ENCODE results near the gene CHMP4B. TPM values are rescaled to one million over a fixed set of nuclear protein-coding genes. Genes with fewer than 3 reads are reported as not detected.

Gene CHMP4B
- total and polyA plus RNA-seq, 2 experiments from 2014 or later: 5.5 to 48.2 TPM

DNA sequence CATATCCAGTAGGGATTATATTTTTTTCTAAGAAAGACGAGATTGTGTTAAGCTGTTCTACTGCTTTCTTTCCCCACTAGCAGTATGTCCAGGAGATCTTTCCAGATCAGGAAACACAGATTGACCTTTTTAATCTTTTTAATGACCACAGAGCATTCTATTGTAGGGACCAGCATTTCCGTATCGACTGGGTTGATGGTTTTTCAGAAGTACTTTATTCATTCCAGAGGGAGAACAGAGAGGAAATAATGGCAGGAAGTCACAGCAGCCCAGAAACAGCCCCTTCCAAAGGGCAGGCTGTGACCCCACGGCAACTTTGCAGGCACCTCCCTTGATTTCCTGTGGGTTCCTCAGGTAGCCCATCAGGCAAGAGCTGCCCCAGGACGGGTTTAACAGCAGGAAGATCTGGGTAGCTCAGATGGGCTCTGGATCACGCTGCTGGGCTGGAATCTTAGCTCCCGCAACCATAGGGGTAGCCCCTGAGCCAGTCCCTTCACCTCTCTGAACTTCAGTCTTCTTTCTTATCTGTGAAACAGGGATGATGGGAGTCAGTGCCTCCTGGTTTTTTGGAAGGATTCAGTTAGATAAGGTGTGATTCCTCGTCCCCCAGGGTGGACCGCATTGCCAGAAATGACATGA lies 23.8 kb upstream of the CHMP4B start:
- Histone ChIP-seq H3F3A (ENCODE audit: insufficient read depth) (no peaks in the 10 kb centered on the region), H3K27me3 (replicated peaks; ENCODE audit: insufficient read depth) (no peaks in the 10 kb centered on the region), H4K20me1 (ENCODE audit: insufficient read depth) (no peaks in the 10 kb centered on the region), H3K9me2 (ENCODE audit: insufficient read depth) (no peaks in the 10 kb centered on the region), H3K27ac (no peak overlapping the region), H3K9me3 (ENCODE audit: low read depth) (no peaks in the 10 kb centered on the region), H3K4me3 (no peak overlapping the region), H2AFZ (no peak overlapping the region), H3K9ac (no peak overlapping the region), H3K36me3 (ENCODE audit: low read depth) (no peaks in the 10 kb centered on the region), H3K4me1 (ENCODE audit: insufficient read depth) (peaks cover 10% of the 10 kb centered on the region), H3K79me2 (ENCODE audit: insufficient read depth) (no peaks in the 10 kb centered on the region), H3K4me2 (ENCODE audit: unreplicated experiment) (no peak overlapping the region)
- TF ChIP-seq EZH2 (IDR thresholded peaks at IDR 0.05; ENCODE audit: insufficient read depth, poor library complexity, severe bottlenecking): no peak
- TF ChIP-seq EZH2phosphoT487 (IDR thresholded peaks at IDR 0.05; ENCODE audit: insufficient read depth, low read depth): no peak
- in situ Hi-C loops (cut with MboI): no loop called here
- 92 to 96% methylated on average over 9 of the region's 9 CpGs for WGBS, 2 experiments (ENCODE audit: low coverage in 1 of 2, low lambda C conversion rate in 2 of 2, missing lambda C conversion rate in 2 of 2)
- no peak for DNase-seq

DNA sequence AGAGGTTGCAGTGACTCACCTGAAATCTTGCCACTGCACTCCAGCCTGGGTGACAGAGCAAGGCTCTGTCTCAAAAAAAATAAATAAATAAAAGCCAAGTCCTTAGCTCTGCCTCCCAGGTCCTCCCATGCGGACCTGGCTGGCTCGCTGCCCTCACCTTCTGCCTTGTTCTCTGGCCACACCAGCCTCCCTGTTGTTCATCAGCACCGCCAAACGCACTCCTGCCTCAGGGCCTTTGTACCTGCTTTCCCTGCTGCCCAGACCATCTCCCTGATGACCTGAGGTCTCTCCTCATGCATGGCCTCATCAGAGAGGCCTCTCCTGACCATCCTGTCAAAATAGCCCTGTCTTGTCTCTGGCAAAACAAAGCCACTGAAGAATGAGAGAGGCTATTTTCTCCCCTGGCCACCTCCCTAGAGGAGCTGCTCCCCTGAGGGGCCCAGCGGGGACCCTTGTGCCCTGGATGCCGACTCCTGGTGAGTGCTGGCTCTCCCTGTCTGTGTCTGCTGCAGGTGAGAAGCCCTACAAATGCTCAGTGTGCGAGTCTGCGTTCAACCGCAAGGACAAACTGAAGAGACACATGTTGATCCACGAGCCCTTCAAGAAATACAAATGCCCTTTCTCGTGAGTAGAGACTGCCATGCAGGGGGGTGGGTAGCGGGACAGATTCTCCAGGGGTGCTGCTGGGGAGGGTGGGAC lies 22.6 kb upstream of the CHMP4B start:
- WGBS, 2 experiments (ENCODE audit: low coverage in 1 of 2, low lambda C conversion rate in 2 of 2, missing lambda C conversion rate in 2 of 2): 95 to 97% methylated on average over 12 of the region's 12 CpGs
- Histone ChIP-seq H3K36me3 (ENCODE audit: low read depth) (no peaks in the 10 kb centered on the region), H3K27ac (no peak overlapping the region), H4K20me1 (ENCODE audit: insufficient read depth) (no peaks in the 10 kb centered on the region), H3K79me2 (ENCODE audit: insufficient read depth) (no peaks in the 10 kb centered on the region), H3K9me2 (ENCODE audit: insufficient read depth) (no peaks in the 10 kb centered on the region), H3K9ac (no peak overlapping the region), H3K4me1 (ENCODE audit: insufficient read depth) (peaks cover 18% of the 10 kb centered on the region), H3K4me3 (no peak overlapping the region), H3F3A (ENCODE audit: insufficient read depth) (no peaks in the 10 kb centered on the region), H3K27me3 (replicated peaks; ENCODE audit: insufficient read depth) (no peaks in the 10 kb centered on the region), H3K9me3 (ENCODE audit: low read depth) (no peaks in the 10 kb centered on the region), H2AFZ (no peak overlapping the region), H3K4me2 (ENCODE audit: unreplicated experiment) (no peak overlapping the region)
- no peak for DNase-seq
- TF ChIP-seq EZH2phosphoT487 (IDR thresholded peaks at IDR 0.05; ENCODE audit: insufficient read depth, low read depth) (no peak), EZH2 (IDR thresholded peaks at IDR 0.05; ENCODE audit: insufficient read depth, poor library complexity, severe bottlenecking) (no peak)
- in situ Hi-C loops (cut with MboI): no loop called here

DNA sequence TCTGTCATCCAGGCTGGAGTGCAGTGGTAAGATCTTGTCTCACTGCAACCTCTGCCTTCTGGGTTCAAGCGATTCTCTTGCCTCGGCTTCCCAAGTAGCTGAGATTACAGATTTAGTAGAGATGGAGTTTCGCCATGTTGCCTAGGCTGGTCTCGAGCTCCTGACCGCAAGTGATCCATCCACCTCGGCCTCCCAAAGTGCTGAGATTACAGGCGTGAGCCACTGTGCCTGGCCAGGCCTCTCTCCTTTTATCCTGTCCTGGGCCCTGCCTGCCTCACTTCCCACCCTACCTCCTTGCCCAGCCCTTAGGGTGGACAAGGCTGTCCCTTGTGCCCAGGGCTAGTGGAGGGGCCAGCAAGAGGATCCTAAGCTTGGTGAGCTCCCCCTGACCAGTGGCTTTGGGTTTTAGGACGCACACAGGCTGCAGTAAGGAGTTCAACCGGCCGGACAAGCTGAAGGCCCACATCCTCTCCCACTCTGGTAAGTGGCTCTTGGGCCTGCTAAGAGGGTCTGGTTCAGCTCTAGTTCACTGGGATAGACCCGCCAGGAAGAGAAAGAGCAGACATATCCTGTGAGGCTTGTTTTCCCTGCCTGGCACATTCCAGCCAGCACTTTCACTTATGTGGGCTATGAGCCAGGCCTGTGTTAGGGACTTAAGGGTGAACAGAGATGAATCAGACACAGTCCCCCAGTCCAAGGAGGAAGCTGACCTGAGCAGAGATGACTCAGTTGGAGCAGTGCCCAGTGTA lies 21.9 kb upstream of the CHMP4B start:
- H3K9ac ChIP-seq: peak overlapping the region; percentile 58
- H3K9me3 ChIP-seq (ENCODE audit: low read depth): no peaks in the 10 kb centered on the region
- H3K79me2 ChIP-seq (ENCODE audit: insufficient read depth): no peaks in the 10 kb centered on the region
- peak overlapping the region; percentile 70 for H3K4me2 ChIP-seq (ENCODE audit: unreplicated experiment)
- no peak overlapping the region for H3K4me3 ChIP-seq
- no peaks in the 10 kb centered on the region for H3K9me2 ChIP-seq (ENCODE audit: insufficient read depth)
- no peak for TF ChIP-seq EZH2 (IDR thresholded peaks at IDR 0.05; ENCODE audit: insufficient read depth, poor library complexity, severe bottlenecking)
- no peak for TF ChIP-seq EZH2phosphoT487 (IDR thresholded peaks at IDR 0.05; ENCODE audit: insufficient read depth, low read depth)
- no peaks in the 10 kb centered on the region for H3K27me3 ChIP-seq (replicated peaks; ENCODE audit: insufficient read depth)
- 81 to 83% methylated on average over 11 of the region's 11 CpGs for WGBS, 2 experiments (ENCODE audit: low coverage in 1 of 2, low lambda C conversion rate in 2 of 2, missing lambda C conversion rate in 2 of 2)
- H3K36me3 ChIP-seq (ENCODE audit: low read depth): no peaks in the 10 kb centered on the region
- DNase-seq: peak; percentile 92
- no peaks in the 10 kb centered on the region for H4K20me1 ChIP-seq (ENCODE audit: insufficient read depth)
- peaks cover 20% of the 10 kb centered on the region for H3K4me1 ChIP-seq (ENCODE audit: insufficient read depth)
- no peaks in the 10 kb centered on the region for H3F3A ChIP-seq (ENCODE audit: insufficient read depth)
- in situ Hi-C loops (cut with MboI): no loop called here
- peak overlapping the region; percentile 40; the same call in 1 of the 2 replicates for H3K27ac ChIP-seq
- H2AFZ ChIP-seq: peak overlapping the region; percentile 42

DNA sequence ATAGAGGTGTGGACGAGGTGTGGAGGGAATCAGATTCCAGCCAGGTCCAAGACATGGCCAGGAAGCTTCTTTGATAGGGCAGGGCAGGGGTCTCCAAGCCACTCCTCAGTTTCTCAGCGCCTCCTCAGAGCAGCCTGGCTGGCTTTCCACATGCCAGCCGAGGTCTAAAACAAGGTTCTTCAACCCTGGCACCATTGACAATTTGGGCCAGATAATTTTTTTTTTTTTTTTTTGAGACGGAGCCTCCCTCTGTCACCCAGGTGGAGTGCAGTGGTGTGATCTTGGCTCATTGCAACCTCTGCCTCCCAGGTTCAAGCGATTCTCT lies 21.3 kb upstream of the CHMP4B start:
- Histone ChIP-seq H3K4me3 (no peak overlapping the region), H3K79me2 (ENCODE audit: insufficient read depth) (no peaks in the 10 kb centered on the region), H3F3A (ENCODE audit: insufficient read depth) (no peaks in the 10 kb centered on the region), H3K4me2 (ENCODE audit: unreplicated experiment) (no peak overlapping the region), H3K4me1 (ENCODE audit: insufficient read depth) (peaks cover 20% of the 10 kb centered on the region), H3K27me3 (replicated peaks; ENCODE audit: insufficient read depth) (no peaks in the 10 kb centered on the region), H3K9ac (no peak overlapping the region), H2AFZ (no peak overlapping the region), H3K36me3 (ENCODE audit: low read depth) (no peaks in the 10 kb centered on the region), H4K20me1 (ENCODE audit: insufficient read depth) (no peaks in the 10 kb centered on the region), H3K9me3 (ENCODE audit: low read depth) (no peaks in the 10 kb centered on the region), H3K9me2 (ENCODE audit: insufficient read depth) (no peaks in the 10 kb centered on the region), H3K27ac (no peak overlapping the region)
- TF ChIP-seq EZH2phosphoT487 (IDR thresholded peaks at IDR 0.05; ENCODE audit: insufficient read depth, low read depth) (no peak), EZH2 (IDR thresholded peaks at IDR 0.05; ENCODE audit: insufficient read depth, poor library complexity, severe bottlenecking) (no peak)
- no peak for DNase-seq
- in situ Hi-C loops (cut with MboI): no loop called here
- WGBS, 2 experiments (ENCODE audit: low coverage in 1 of 2, low lambda C conversion rate in 2 of 2, missing lambda C conversion rate in 2 of 2): 70 to 73% methylated on average over 5 of the region's 5 CpGs
